ENCODE results near the gene DHX9. TPM values are rescaled to one million over a fixed set of nuclear protein-coding genes. Genes with fewer than 3 reads are reported as not detected.
"Not testable (repeated sequence)": the region's sequence is repeated elsewhere in the genome, so short reads cannot be mapped to it uniquely, and the experiment has no call there.

The DHX9 gene
- total RNA-seq, 2 donors from 2014 or later, result 44.7 to 55.5 TPM

- Histone ChIP-seq H3K27me3 (no peaks in the 10 kb centered on the region), H3K4me3 (no peak overlapping the region), H3K27ac (no peak overlapping the region), H3K36me3 (peaks cover 38% of the 10 kb centered on the region), H3K9me3 (no peaks in the 10 kb centered on the region), H3K4me1 (no peaks in the 10 kb centered on the region)
- no peak for TF ChIP-seq CTCF (IDR thresholded peaks at IDR 0.05)
- DNase-seq (ENCODE audit: low spot score), result no peak
These were observed 50.9 kb downstream of the DHX9 start for GRCh38 chr1:182889997-182890396.

GRCh38 chr1:182890927-182891610 is 51.9 kb downstream of the DHX9 start:
- Histone ChIP-seq H3K36me3 (peaks cover 28% of the 10 kb centered on the region), H3K27ac (no peak overlapping the region), H3K4me3 (no peak overlapping the region), H3K27me3 (no peaks in the 10 kb centered on the region), H3K9me3 (no peaks in the 10 kb centered on the region), H3K4me1 (no peaks in the 10 kb centered on the region)
- no peak for TF ChIP-seq CTCF (IDR thresholded peaks at IDR 0.05)
- no peak for DNase-seq (ENCODE audit: low spot score)

DNA sequence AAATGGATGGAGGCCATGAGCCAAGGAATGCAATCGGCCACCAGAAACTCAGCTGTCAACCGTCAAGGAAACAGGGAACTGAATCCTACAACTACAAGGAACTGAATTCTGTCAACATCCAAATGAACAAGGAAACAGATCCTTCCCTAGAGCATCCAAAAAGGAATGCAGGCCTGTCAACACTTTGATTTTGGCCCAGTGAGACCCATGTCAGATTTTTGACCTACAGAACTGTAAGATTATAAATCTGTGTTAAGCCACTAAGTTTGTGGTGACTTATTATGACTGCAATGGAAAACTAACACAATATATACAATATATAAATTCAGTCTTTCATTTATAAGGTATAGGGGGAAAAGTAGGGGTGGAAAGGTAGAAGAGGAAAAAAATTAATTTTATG is 58.5 kb downstream of the DHX9 start:
- TF ChIP-seq CTCF (IDR thresholded peaks at IDR 0.05), result no peak
- Histone ChIP-seq H3K27ac (no peak overlapping the region), H3K27me3 (no peaks in the 10 kb centered on the region), H3K9me3 (no peaks in the 10 kb centered on the region), H3K4me1 (no peaks in the 10 kb centered on the region), H3K4me3 (no peak overlapping the region), H3K36me3 (no peaks in the 10 kb centered on the region)
- no peak for DNase-seq (ENCODE audit: low spot score)

DNA sequence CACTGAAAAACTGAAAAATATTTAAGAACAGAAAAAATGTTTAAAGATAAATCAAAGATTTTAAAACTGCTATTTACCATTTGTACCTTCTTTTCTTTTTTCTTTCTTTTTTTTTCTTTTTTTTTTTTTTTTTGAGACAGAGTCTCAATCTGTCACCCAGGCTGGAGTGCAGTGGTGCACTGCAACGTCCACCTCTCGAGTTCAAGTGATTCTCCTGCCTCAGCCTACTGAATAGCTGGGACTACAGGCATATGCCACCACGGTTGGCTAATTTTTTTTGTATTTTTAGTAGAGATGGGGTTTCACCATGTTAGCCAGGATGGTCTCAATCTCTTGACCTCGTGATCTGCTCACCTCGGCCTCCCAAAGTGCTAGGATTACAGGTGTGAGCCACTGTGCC is 62.8 kb downstream of the DHX9 start:
- not testable (repeated sequence) for H3K9me3 ChIP-seq; H3K4me3 ChIP-seq; H3K27ac ChIP-seq; H3K4me1 ChIP-seq; H3K36me3 ChIP-seq; H3K27me3 ChIP-seq; DNase-seq (ENCODE audit: low spot score)

GRCh38 chr1:182905321-182905720 is 66.2 kb downstream of the DHX9 start:
- Histone ChIP-seq H3K4me3 (no peak overlapping the region), H3K4me1 (no peaks in the 10 kb centered on the region), H3K27ac (no peak overlapping the region), H3K9me3 (no peaks in the 10 kb centered on the region), H3K27me3 (no peaks in the 10 kb centered on the region), H3K36me3 (no peaks in the 10 kb centered on the region)
- no peak for TF ChIP-seq CTCF (IDR thresholded peaks at IDR 0.05)
- DNase-seq (ENCODE audit: low spot score), result no peak

- Histone ChIP-seq H3K4me1 (no peaks in the 10 kb centered on the region), H3K9me3 (peaks cover 0 to 11% of the 10 kb centered on the region in 2 donors), H3K27me3 (no peaks in the 10 kb centered on the region), H3K27ac (no peak overlapping the region), H3K36me3 (no peaks in the 10 kb centered on the region), H3K4me3 (no peak overlapping the region)
- DNase-seq (ENCODE audit: low spot score), result no peak
- no peak for TF ChIP-seq CTCF (IDR thresholded peaks at IDR 0.05)
These were observed 70.4 kb downstream of the DHX9 start for GRCh38 chr1:182909578-182909977.

Measured in right atrium auricular region (tissue), 2 donors.